Esophagus muscularis mucosa (tissue), 4 donors: ENCODE measurements around the gene MCUR1. TPM values are rescaled to one million over a fixed set of nuclear protein-coding genes. Genes with fewer than 3 reads are reported as not detected.

Experiments
- DNase-seq: peaks from one replicate; pipeline ENCODE4 v3.0.0-alpha.2; 2017; ENCODE audit errors: extremely low spot score
- H3K27ac ChIP-seq, 4 donors: fragments of 200-600 bp; sonication (generic); replicated peaks in 1 of 4; 1 replicate in 3 of 4; 2 replicates in 1 of 4; pipeline ENCODE4 v1.5.1; 2016 to 2019; ENCODE audit warnings: mild to moderate bottlenecking in 1 of 4
- H3K27me3 ChIP-seq, 4 donors: fragments of 200-600 bp; sonication (generic); one replicate each; pipeline versions ENCODE4 v1.5.1 to v1.6.0; 2016 to 2019
- H3K36me3 ChIP-seq, 4 donors: fragments of 200-600 bp; sonication (generic); one replicate each; pipeline ENCODE4 v1.5.1; 2016 to 2019
- H3K4me1 ChIP-seq, 4 donors: fragments of 200-600 bp; sonication (generic); one replicate each; pipeline ENCODE4 v1.5.1; 2016 to 2019
- H3K4me3 ChIP-seq, 4 donors: fragments of 200-600 bp; sonication (generic); 1 replicate in 2 of 4; 2 replicates in 2 of 4; pipeline ENCODE4 v1.5.1; 2016 to 2019; ENCODE audit warnings: mild to moderate bottlenecking in 4 of 4, moderate library complexity in 1 of 4
- H3K9me3 ChIP-seq, 4 donors: fragments of 200-600 bp; sonication (generic); 1 replicate in 3 of 4; 2 replicates in 1 of 4; pipeline ENCODE4 v1.5.1; 2016 to 2019
- EP300 ChIP-seq: sonication (generic); formaldehyde crosslinking; IDR thresholded peaks from one replicate; pipeline ENCODE4 v1.6.1; 2017; ENCODE audit warnings: antibody characterized with exemption
- POLR2A ChIP-seq: fragments of 450-650 bp; IDR thresholded peaks from one replicate; pipeline ENCODE4 v1.6.1; 2017; ENCODE audit warnings: antibody characterized with exemption, moderate library complexity, mild to moderate bottlenecking, low read depth
- POLR2AphosphoS5 ChIP-seq, 2 donors: sonication (generic); formaldehyde crosslinking; IDR thresholded peaks; one replicate each; pipeline ENCODE4 v1.6.1; 2017; ENCODE audit warnings: antibody characterized with exemption in 2 of 2
- WGBS: methylation state at CpG from one replicate; pipeline ENCODE4 v1.1.5; 2018; 5-methylcytosine and 5-hydroxymethylcytosine counted together
- intact Hi-C: fragments of 100-400 bp; cut with DNase I; formaldehyde crosslinking; loops from one replicate; pipeline ENCODE4 v1.15.1; 2023
- total RNA-seq, 4 donors: library from RNA; depleted of rRNA; stranded (reverse); fragments of >200 nt; gene quantifications; one replicate each; pipeline versions ENCODE4 v1.1.0 to v1.2.1, GENCODE V29; 2016
- TF ChIP-seq, protein P1 (sequence below), 3 experiments: fragments of 200-600 bp in 2 of 3; fragments of 450-650 bp in 1 of 3; sonication (generic) in 2 of 3; IDR thresholded peaks; one replicate each; pipeline ENCODE4 v1.5.1; 2017 to 2019; ENCODE audit warnings: antibody characterized with exemption in 3 of 3, mild to moderate bottlenecking in 2 of 3, moderate library complexity in 1 of 3

The MCUR1 gene
- total RNA-seq, 4 donors from 2014 or later = 7.8 to 19.1 (median 17.9) TPM

DNA sequence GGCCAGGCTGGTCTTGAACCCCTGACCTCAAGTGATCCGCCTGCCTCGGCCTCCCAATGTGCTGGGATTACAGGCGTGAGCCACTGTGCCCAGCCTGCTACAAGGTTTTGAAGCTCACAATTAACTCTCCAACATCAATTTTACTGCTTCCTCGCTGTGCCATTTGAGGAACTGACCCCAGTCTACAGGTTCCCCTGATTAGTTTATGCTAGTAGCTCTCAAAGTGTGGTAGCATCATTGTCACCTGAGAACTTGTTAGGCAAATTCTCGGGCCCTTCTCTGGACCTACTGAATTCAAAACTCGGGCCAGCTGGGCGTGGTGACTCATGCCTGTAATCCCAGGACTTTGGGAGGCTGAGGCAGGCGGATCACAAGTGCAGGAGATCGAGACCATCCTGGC lies 49.4 kb downstream of the MCUR1 start:
- Histone ChIP-seq H3K27me3 (no peaks in the 10 kb centered on the region), H3K4me1 (peaks cover 29 to 61% (median 51%) of the 10 kb centered on the region in 4 donors), H3K36me3 (no peaks in the 10 kb centered on the region), H3K27ac (no peak overlapping the region), H3K4me3 (no peak overlapping the region), H3K9me3 (no peaks in the 10 kb centered on the region)
- 92% methylated on average over 9 of the region's 9 CpGs for WGBS
- intact Hi-C loops = no loop called here
- DNase-seq = no peak
- TF ChIP-seq, protein P1, sequence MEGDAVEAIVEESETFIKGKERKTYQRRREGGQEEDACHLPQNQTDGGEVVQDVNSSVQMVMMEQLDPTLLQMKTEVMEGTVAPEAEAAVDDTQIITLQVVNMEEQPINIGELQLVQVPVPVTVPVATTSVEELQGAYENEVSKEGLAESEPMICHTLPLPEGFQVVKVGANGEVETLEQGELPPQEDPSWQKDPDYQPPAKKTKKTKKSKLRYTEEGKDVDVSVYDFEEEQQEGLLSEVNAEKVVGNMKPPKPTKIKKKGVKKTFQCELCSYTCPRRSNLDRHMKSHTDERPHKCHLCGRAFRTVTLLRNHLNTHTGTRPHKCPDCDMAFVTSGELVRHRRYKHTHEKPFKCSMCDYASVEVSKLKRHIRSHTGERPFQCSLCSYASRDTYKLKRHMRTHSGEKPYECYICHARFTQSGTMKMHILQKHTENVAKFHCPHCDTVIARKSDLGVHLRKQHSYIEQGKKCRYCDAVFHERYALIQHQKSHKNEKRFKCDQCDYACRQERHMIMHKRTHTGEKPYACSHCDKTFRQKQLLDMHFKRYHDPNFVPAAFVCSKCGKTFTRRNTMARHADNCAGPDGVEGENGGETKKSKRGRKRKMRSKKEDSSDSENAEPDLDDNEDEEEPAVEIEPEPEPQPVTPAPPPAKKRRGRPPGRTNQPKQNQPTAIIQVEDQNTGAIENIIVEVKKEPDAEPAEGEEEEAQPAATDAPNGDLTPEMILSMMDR (IDR thresholded peaks at IDR 0.05) = no peak
- TF ChIP-seq EP300 = no peak
- TF ChIP-seq POLR2A = no peak
- TF ChIP-seq POLR2AphosphoS5 (IDR thresholded peaks at IDR 0.05) = no peak

DNA sequence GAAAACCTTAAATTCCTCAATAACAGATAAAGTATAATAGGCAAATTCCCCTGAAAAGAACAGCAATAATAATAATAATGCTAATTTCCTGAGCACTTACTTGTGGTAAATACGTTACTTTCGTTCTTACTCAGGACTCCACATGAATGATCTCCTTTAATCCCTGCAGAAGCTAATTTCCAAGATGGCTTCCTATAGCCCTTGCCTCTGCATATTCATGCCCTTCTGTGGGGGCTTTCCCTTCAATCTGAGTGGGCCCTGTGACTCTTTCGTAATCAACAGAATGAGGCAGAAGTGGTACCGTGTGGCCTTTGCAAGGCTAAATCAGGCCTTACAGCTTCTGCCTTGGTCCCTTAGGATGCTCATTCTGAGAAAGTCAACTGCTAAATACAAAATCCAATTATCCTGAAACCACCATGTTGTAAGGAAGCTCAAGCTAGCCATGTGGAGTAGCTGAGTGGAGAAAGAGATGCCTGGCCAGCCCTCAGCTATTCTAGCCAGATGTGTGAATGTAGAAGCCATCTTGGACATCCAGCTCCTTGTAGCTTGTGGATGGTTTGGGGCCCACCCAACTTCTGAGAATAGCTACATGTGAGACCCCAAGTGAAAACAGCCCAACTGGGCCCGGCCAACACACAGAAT lies 50.5 kb downstream of the MCUR1 start:
- Histone ChIP-seq H3K4me3 (no peak overlapping the region), H3K27ac (peak overlapping the region in 2 of 4 donors; percentile 69 to 76), H3K4me1 (peaks cover 29 to 62% (median 51%) of the 10 kb centered on the region in 4 donors), H3K27me3 (no peaks in the 10 kb centered on the region), H3K36me3 (no peaks in the 10 kb centered on the region), H3K9me3 (no peaks in the 10 kb centered on the region)
- TF ChIP-seq, protein P1 (IDR thresholded peaks at IDR 0.05) = no peak
- TF ChIP-seq POLR2A (no peak), EP300 (no peak), POLR2AphosphoS5 (IDR thresholded peaks at IDR 0.05) (no peak)
- intact Hi-C loops = no loop called here
- 80% methylated on average over 5 of the region's 5 CpGs for WGBS
- no peak for DNase-seq

DNA sequence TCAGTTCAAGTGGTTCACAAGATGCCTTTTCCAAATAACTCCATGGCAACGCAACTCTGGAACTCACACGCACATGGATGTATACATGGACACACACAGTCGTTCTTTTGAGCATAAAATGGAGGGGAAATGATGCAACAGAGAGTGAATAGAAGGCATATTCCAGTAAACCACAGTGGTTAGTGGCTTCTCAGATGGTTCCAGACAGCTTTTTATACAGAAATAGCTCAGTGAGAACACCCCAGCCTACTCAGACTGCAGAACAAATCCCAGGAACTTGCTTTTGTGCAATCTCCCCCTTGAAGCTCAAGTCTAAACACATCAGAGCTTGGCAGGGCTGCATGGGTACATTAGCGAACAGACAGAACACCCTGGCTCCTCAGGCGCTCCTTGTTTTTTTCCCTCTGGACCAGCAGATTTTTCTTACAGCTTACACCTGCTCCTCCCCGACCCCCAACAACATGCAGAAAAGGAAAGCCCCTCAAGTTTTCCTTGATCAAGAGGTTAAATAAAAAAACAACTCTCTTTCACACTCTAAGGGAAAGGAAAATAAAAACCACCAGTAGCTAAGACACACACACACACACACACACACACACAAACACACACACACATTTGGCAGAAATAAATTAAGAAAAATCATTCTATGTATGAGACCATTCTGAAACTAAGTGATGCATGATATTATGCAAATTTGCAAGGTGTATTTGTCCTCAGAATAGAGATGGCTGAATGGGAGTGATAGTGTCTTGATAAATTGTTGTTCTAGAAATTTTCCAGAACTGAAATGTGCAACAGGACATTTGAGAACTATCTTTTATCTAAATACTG lies 51.5 kb downstream of the MCUR1 start:
- DNase-seq = no peak
- WGBS = 23% methylated on average over 6 of the region's 6 CpGs
- intact Hi-C loops = no loop called here

DNA sequence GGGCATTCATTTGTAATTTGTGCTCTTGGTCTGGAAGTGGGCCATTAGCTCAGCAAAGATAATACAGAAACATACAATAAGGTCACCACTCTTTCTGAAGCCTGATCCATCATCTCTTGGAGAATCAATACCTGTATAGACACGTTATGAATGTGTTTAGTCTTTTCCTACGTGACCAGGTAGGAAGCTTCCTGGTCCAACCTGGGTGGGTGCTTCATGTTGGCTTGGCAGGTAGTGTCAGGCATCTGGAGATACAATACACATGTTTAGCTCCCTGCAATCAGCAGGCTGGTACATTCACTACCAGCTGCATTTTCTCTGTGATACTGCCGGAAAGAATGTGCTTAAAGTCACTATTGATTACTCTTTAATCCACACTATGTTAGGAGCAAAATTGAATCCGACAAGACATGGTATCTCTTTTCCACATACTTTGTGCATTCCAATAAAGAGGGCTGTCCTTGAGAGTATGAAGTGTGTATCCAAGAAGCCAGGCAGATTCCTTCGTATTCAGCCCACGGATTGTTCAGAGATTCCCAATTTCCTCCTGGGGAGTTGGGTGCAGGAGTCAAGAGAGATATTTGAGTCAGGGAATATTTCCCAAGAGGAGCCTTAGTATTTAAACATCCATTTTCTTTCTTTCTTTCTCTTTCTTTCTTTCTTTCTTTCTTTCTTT lies 52.9 kb downstream of the MCUR1 start:
- Histone ChIP-seq H3K9me3 (no peaks in the 10 kb centered on the region), H3K4me3 (no peak overlapping the region), H3K27me3 (no peaks in the 10 kb centered on the region), H3K4me1 (peaks cover 13 to 44% (median 35%) of the 10 kb centered on the region in 4 donors), H3K36me3 (no peaks in the 10 kb centered on the region), H3K27ac (peak overlapping the region; percentile 56 to 76 (median 70))
- no peak for DNase-seq
- intact Hi-C loops = loop anchor here (2.0 kb wide), 1 partner anchor 49 kb away; no protein-coding TSS in a partner anchor
- no peak for TF ChIP-seq EP300
- WGBS = 69% methylated on average over 6 of the region's 6 CpGs

More for the DNA sequence above, 51.5 kb downstream of the MCUR1 start:
- Histone ChIP-seq H3K4me3 (no peak overlapping the region), H3K4me1 (peaks cover 23 to 57% (median 48%) of the 10 kb centered on the region in 4 donors), H3K27ac (peak overlapping the region; percentile 62 to 76 (median 72)), H3K27me3 (no peaks in the 10 kb centered on the region), H3K9me3 (no peaks in the 10 kb centered on the region), H3K36me3 (no peaks in the 10 kb centered on the region)
- TF ChIP-seq, protein P1 (IDR thresholded peaks at IDR 0.05) = no peak
- TF ChIP-seq POLR2A = no peak
- peak; percentile 70 for TF ChIP-seq POLR2AphosphoS5 (IDR thresholded peaks at IDR 0.05)
- peak; percentile 71 for TF ChIP-seq EP300
